ENCODE results near the gene TMEM9. TPM values are rescaled to one million over a fixed set of nuclear protein-coding genes. Genes with fewer than 3 reads are reported as not detected.

TMEM9 gene
- total RNA-seq, 4 donors from 2014 or later: 88.9 to 190 (median 133) TPM

GRCh38 chr1:201113451-201114244 is 40.6 kb downstream of the TMEM9 start:
- Histone ChIP-seq H3K4me3 (replicated peaks in 1 of 3) (peak overlapping the region in 1 of 3 donors; percentile 47), H3K4me1 (peaks cover 0 to 4% of the 10 kb centered on the region in 2 donors), H3K27me3 (no peaks in the 10 kb centered on the region), H3K27ac (no peak overlapping the region), H3K36me3 (no peaks in the 10 kb centered on the region), H3K9me3 (no peaks in the 10 kb centered on the region)
- DNase-seq: no peak
- no peak for TF ChIP-seq POLR2A (IDR thresholded peaks at IDR 0.05)
- no peak for TF ChIP-seq CTCF (IDR thresholded peaks at IDR 0.05)
- intact Hi-C loops (cut with DNase I): loop anchor here (2.0 kb wide), 1 partner anchor 139 kb away; no protein-coding TSS in a partner anchor
- 37 to 44% methylated on average over 16 to 17 of the region's 17 CpGs for WGBS, 2 donors

GRCh38 chr1:201112926-201113325 is 41.3 kb downstream of the TMEM9 start:
- DNase-seq: no peak
- no peak overlapping the region for H3K4me3 ChIP-seq (replicated peaks in 1 of 3)
- WGBS, 2 donors: 92 to 100% methylated on average over 3 of the region's 3 CpGs
- no peaks in the 10 kb centered on the region for H3K9me3 ChIP-seq
- TF ChIP-seq POLR2A (IDR thresholded peaks at IDR 0.05) (no peak), CTCF (IDR thresholded peaks at IDR 0.05) (no peak)
- H3K27ac ChIP-seq: no peak overlapping the region
- intact Hi-C loops (cut with DNase I): no loop called here
- H3K4me1 ChIP-seq: peaks cover 0 to 4% of the 10 kb centered on the region in 2 donors
- no peaks in the 10 kb centered on the region for H3K27me3 ChIP-seq
- no peaks in the 10 kb centered on the region for H3K36me3 ChIP-seq

- Histone ChIP-seq H3K4me1 (peaks cover 0 to 4% of the 10 kb centered on the region in 2 donors), H3K9me3 (no peaks in the 10 kb centered on the region), H3K4me3 (replicated peaks in 1 of 3) (no peak within 1 kb of the TSS), H3K27ac (no peak within 1 kb of the TSS), H3K36me3 (no peaks in the 10 kb centered on the region), H3K27me3 (no peaks in the 10 kb centered on the region)
- DNase-seq: no peak
- intact Hi-C loops (cut with DNase I): no loop called here
- TF ChIP-seq POLR2A (IDR thresholded peaks at IDR 0.05) (no peak), CTCF (IDR thresholded peaks at IDR 0.05) (no peak)
- 69 to 91% methylated on average over 8 to 9 of the region's 9 CpGs for WGBS, 2 donors
Observed at GRCh38 chr1:201112173-201112731, 42.0 kb downstream of the TMEM9 start, which contains the start of gene CACNA1S. Gene CACNA1S, minus strand, starts transcription at chr1:201112426. Its CDS starts 87 bp downstream, at chr1:201112339.

GRCh38 chr1:201111672-201112071 is 42.6 kb downstream of the TMEM9 start:
- TF ChIP-seq POLR2A (IDR thresholded peaks at IDR 0.05) (no peak), CTCF (IDR thresholded peaks at IDR 0.05) (no peak)
- 79 to 86% methylated on average over 3 of the region's 3 CpGs for WGBS, 2 donors
- DNase-seq: no peak

GRCh38 chr1:201111156-201111555 is 43.1 kb downstream of the TMEM9 start:
- intact Hi-C loops (cut with DNase I): no loop called here
- 92% methylated on average over 7 of the region's 7 CpGs for WGBS, 2 donors
- Histone ChIP-seq H3K9me3 (no peaks in the 10 kb centered on the region), H3K4me1 (peaks cover 0 to 4% of the 10 kb centered on the region in 2 donors), H3K36me3 (no peaks in the 10 kb centered on the region), H3K4me3 (replicated peaks in 1 of 3) (no peak overlapping the region), H3K27me3 (no peaks in the 10 kb centered on the region), H3K27ac (no peak overlapping the region)
- TF ChIP-seq POLR2A (IDR thresholded peaks at IDR 0.05) (no peak), CTCF (IDR thresholded peaks at IDR 0.05) (no peak)
- DNase-seq: no peak

More at GRCh38 chr1:201111672-201112071, 42.6 kb downstream of the TMEM9 start:
- H3K9me3 ChIP-seq: no peaks in the 10 kb centered on the region
- peaks cover 0 to 4% of the 10 kb centered on the region in 2 donors for H3K4me1 ChIP-seq
- no peaks in the 10 kb centered on the region for H3K36me3 ChIP-seq
- H3K27ac ChIP-seq: no peak overlapping the region
- intact Hi-C loops (cut with DNase I): no loop called here
- H3K4me3 ChIP-seq (replicated peaks in 1 of 3): no peak overlapping the region
- H3K27me3 ChIP-seq: no peaks in the 10 kb centered on the region
